WI38 (cell line): ENCODE results near the gene KCNA1.
A peak's percentile ranks its signal among the peaks of the same experiment; 100 is the strongest.

ENCODE experiments used
- H3K4me3 ChIP-seq: 2 replicates; pipeline ENCODE4 v1.5.1; 2011; ENCODE audit warnings: low read depth, mild to moderate bottlenecking, control low read depth, low read length
- TF ChIP-seq, protein P1 (sequence below): IDR thresholded peaks from 2 replicates; pipeline ENCODE4 v1.5.1; 2012; ENCODE audit warnings: low read depth, mild to moderate bottlenecking, control low read depth, low read length

Gene KCNA1

GRCh38 chr12:4894019-4894418, 15.7 kb upstream of the KCNA1 start:
- TF ChIP-seq, protein P1, sequence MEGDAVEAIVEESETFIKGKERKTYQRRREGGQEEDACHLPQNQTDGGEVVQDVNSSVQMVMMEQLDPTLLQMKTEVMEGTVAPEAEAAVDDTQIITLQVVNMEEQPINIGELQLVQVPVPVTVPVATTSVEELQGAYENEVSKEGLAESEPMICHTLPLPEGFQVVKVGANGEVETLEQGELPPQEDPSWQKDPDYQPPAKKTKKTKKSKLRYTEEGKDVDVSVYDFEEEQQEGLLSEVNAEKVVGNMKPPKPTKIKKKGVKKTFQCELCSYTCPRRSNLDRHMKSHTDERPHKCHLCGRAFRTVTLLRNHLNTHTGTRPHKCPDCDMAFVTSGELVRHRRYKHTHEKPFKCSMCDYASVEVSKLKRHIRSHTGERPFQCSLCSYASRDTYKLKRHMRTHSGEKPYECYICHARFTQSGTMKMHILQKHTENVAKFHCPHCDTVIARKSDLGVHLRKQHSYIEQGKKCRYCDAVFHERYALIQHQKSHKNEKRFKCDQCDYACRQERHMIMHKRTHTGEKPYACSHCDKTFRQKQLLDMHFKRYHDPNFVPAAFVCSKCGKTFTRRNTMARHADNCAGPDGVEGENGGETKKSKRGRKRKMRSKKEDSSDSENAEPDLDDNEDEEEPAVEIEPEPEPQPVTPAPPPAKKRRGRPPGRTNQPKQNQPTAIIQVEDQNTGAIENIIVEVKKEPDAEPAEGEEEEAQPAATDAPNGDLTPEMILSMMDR: no peak

DNA sequence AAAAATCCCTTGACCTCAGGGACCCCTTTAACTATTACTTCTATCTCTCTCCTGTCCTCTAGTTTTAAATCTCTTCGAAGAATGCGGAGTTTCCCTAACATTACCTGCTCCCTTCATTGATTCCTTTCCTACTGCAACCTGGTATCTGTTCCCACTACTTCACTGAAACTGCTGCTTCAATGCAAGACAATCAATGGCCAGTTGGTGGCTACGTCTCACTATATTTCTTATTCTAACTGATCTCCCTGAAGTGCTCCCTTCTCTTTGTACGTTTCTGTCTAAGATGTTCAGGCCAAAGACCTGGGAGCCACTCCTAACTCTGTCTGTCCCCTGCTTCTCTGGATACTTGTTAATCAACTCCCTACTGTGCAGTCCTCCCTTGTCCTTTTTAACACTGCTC, 10.3 kb upstream of the KCNA1 start:
- no peak overlapping the region for H3K4me3 ChIP-seq
- TF ChIP-seq, protein P1: no peak

More at GRCh38 chr12:4894019-4894418, 15.7 kb upstream of the KCNA1 start:
- H3K4me3 ChIP-seq: no peak overlapping the region

- H3K4me3 ChIP-seq: no peak overlapping the region
- TF ChIP-seq, protein P1: no peak
These were observed 9.4 kb upstream of the KCNA1 start for GRCh38 chr12:4900327-4900726.

DNA sequence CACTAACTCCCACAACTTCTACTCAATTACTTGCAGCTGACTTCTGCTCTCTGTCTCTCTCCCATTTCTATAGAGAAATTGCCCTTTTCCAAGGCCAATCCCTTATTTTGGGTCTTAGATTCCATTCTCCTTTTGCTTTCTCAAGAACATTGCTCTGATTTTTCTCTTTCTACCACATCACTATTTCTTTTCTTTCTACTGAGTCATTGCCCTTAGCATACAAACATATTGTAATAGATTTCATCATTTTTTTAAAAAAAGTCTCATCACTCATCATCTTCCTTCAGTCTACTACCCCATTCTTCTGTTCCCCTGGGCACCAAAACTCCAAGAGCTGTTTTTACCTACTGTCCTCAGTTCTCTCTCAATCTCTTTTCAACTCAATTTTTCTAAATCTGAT, 4.4 kb upstream of the KCNA1 start:
- H3K4me3 ChIP-seq: no peak overlapping the region
- TF ChIP-seq, protein P1: no peak

DNA sequence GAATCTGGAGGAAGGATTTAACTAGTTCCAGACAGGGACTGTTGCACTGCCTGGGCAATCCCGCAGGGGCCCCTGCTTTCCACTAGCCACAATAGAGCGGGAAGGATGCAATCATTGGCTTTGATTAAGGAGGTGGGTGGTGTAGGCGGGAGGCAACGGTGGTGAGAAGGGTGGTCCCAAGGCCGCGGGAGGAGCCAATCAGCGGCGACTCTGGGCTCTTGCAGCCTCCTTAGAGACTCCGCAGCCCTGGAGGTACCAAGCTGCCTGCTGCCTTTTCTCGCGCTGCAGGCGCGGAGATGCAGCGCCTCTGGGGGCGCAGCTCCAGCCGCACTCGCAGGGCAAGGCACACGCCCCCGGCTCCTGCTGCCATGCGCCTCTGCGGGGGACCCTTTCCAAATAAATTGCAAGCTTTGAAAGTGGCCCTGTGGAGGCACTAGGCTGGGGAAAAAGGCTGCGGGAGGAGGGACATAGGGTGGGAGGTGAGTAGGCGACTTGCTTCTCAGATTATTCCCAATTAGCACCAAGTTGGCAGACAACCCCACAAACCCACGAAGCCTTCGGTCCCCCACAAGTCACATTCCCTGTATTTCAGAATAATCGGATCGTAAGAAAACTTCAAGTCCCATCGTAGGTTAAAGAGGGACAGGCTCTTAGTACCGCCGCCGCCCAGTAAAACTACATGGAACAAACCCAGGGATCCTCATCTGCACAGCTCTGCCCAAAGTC, 858 bp upstream of the KCNA1 start:
- TF ChIP-seq, protein P1: no peak
- no peak overlapping the region for H3K4me3 ChIP-seq

DNA sequence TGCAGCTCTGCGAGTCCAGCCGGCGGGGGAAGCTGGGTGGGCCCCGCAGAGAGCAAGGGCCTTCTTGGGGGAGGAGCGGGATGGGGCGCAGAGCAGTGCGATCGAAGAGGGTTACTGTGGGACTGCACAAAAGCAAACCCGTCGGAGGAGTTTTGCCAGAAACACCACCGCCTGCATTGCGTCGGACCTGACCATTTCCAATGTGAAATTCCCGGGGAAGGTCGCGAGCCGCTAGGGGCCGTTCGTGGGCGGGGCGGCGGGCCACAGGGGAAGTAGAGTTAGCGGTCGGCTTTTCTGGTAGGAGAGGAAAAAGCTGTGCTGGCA, 333 bp upstream of the KCNA1 start:
- TF ChIP-seq, protein P1: no peak
- no peak overlapping the region for H3K4me3 ChIP-seq

- TF ChIP-seq, protein P1: no peak
- peak overlapping the region; percentile 20; the same call in 1 of the 2 replicates for H3K4me3 ChIP-seq
These were observed 1.0 kb downstream of the KCNA1 start for GRCh38 chr12:4910502-4911315.
